Prostate gland (tissue), 2 donors: ENCODE results near the gene FEM1A.
"Not testable (repeated sequence)": the region's sequence is repeated elsewhere in the genome, so short reads cannot be mapped to it uniquely, and the experiment has no call there.

ENCODE experiments used
- CTCF ChIP-seq, 4 experiments: fragments of 200-600 bp in 2 of 4; fragments of 450-650 bp in 2 of 4; sonication (generic) in 2 of 4; IDR thresholded peaks; 1 replicate in 3 of 4; 2 replicates in 1 of 4; pipeline ENCODE4 v1.5.1; 2016 to 2019; ENCODE audit warnings: antibody characterized with exemption in 4 of 4, mild to moderate bottlenecking in 2 of 4, moderate library complexity in 2 of 4
- POLR2A ChIP-seq: fragments of 450-650 bp; IDR thresholded peaks from one replicate; pipeline ENCODE4 v1.6.1; 2016; ENCODE audit warnings: antibody characterized with exemption, mild to moderate bottlenecking
- POLR2AphosphoS5 ChIP-seq: sonication (generic); formaldehyde crosslinking; IDR thresholded peaks from one replicate; pipeline ENCODE4 v1.6.1; 2017; ENCODE audit warnings: antibody characterized with exemption

GRCh38 chr19:4745175-4745574 lies 46.4 kb upstream of the FEM1A start:
- not testable (repeated sequence) for TF ChIP-seq CTCF (IDR thresholded peaks at IDR 0.05); POLR2A; POLR2AphosphoS5
